Keratinocyte (primary cell): ENCODE results near the gene TIAM2. TPM values are rescaled to one million over a fixed set of nuclear protein-coding genes. Genes with fewer than 3 reads are reported as not detected.

Source experiments
- DNase-seq: peaks from one replicate; pipeline ENCODE4 v3.0.0-alpha.2; 2011; ENCODE audit warnings: low read depth, missing footprints, low spot score
- FAIRE-seq: peaks from 2 replicates; lab custom pipeline; 2011; peaks lifted over from hg19 to GRCh38; lab: Jason Lieb, UNC
- H2AFZ ChIP-seq: 2 replicates; pipeline ENCODE4 v1.6.0; 2012; ENCODE audit warnings: low read length, control low read depth, inconsistent platforms; ENCODE audit not compliant: control insufficient read depth
- H3K27ac ChIP-seq: 2 replicates; pipeline ENCODE4 v1.5.1; 2011; ENCODE audit warnings: low read length; ENCODE audit not compliant: control insufficient read depth, insufficient read depth
- H3K27me3 ChIP-seq: 3 replicates; pipeline ENCODE4 v1.6.0; 2011; ENCODE audit warnings: low read length; ENCODE audit not compliant: control insufficient read depth, insufficient read depth; ENCODE audit errors: extremely low read depth
- H3K36me3 ChIP-seq, 2 experiments: 2 replicates in 1 of 2; 3 replicates in 1 of 2; pipeline ENCODE4 v1.5.1; 2011; ENCODE audit warnings: low read length in 2 of 2, mild to moderate bottlenecking in 1 of 2; ENCODE audit not compliant: control insufficient read depth in 2 of 2, insufficient read depth in 2 of 2; ENCODE audit errors: extremely low read depth in 1 of 2
- H3K4me1 ChIP-seq: 3 replicates; pipeline ENCODE4 v1.5.1; 2011; ENCODE audit warnings: low read length; ENCODE audit not compliant: control insufficient read depth, insufficient read depth; ENCODE audit errors: extremely low read depth
- H3K4me2 ChIP-seq: 3 replicates; pipeline ENCODE4 v1.6.0; 2011; ENCODE audit warnings: low read depth, low read length; ENCODE audit not compliant: control insufficient read depth, insufficient read depth; ENCODE audit errors: extremely low read depth
- H3K4me3 ChIP-seq, 3 experiments: fragments of 200-600 bp in 1 of 3; sonication (generic) in 1 of 3; 2 replicates in 2 of 3; 3 replicates in 1 of 3; pipeline ENCODE4 v1.5.1; 2011 to 2016; ENCODE audit warnings: low read length in 3 of 3, mild to moderate bottlenecking in 3 of 3, control low read depth in 2 of 3, inconsistent platforms in 1 of 3, low read depth in 1 of 3, mixed read lengths in 1 of 3, mixed run types in 1 of 3, moderate library complexity in 1 of 3; ENCODE audit not compliant: control insufficient read depth in 2 of 3, insufficient read depth in 2 of 3; ENCODE audit errors: extremely low read depth in 1 of 3
- H3K79me2 ChIP-seq: 2 replicates; pipeline ENCODE4 v1.6.0; 2012; ENCODE audit warnings: low read length; ENCODE audit not compliant: control insufficient read depth, insufficient read depth
- H3K9ac ChIP-seq: 3 replicates; pipeline ENCODE4 v1.6.0; 2011; ENCODE audit warnings: low read length; ENCODE audit not compliant: control insufficient read depth, insufficient read depth; ENCODE audit errors: extremely low read depth
- H3K9me1 ChIP-seq: 3 replicates; pipeline ENCODE4 v1.6.0; 2011; ENCODE audit warnings: low read length; ENCODE audit not compliant: control insufficient read depth, insufficient read depth; ENCODE audit errors: extremely low read depth
- H3K9me3 ChIP-seq: 2 replicates; pipeline ENCODE4 v1.5.1; 2012; ENCODE audit warnings: low read depth, low read length; ENCODE audit not compliant: control insufficient read depth
- H4K20me1 ChIP-seq: 3 replicates; pipeline ENCODE4 v1.6.0; 2011; ENCODE audit warnings: low read length; ENCODE audit not compliant: control insufficient read depth, insufficient read depth; ENCODE audit errors: extremely low read depth
- EZH2 ChIP-seq: IDR thresholded peaks from one replicate; pipeline ENCODE4 v1.6.1; 2012; ENCODE audit warnings: inconsistent platforms, mild to moderate bottlenecking, low read length, moderate library complexity
- dilution Hi-C: fragments of 300-500 bp; cut with MboI; formaldehyde crosslinking; loops from one replicate; pipeline ENCODE4 v1.7.0; 2020; ENCODE audit warnings: low sequenced_read_pairs; ENCODE audit not compliant: extremely low pct_ligation_motif_present
- polyA plus RNA-seq, 5 experiments: library from polyadenylated mRNA; depleted of rRNA in 3 of 5; stranded (reverse) in 3 of 5; stranded (forward) in 1 of 5; unstranded in 1 of 5; fragments of >200 nt; gene quantifications; 1 replicate in 1 of 5; 2 replicates in 3 of 5; 3 replicates in 1 of 5; pipeline versions ENCODE4 v1.2.1 to v1.2.3, GENCODE V29; 2011 to 2012; ENCODE audit warnings: missing spikeins in 2 of 5, low read depth in 1 of 5, low replicate concordance in 1 of 5
- TF ChIP-seq, protein P1 (sequence below), 3 experiments: IDR thresholded peaks in 1 of 3; conservative IDR thresholded peaks in 1 of 3; optimal IDR thresholded peaks in 1 of 3; 2 replicates in 2 of 3; 3 replicates in 1 of 3; pipeline versions ENCODE3 to v1.5.1; 2011; ENCODE audit warnings: low read length in 3 of 3, mild to moderate bottlenecking in 3 of 3, moderate library complexity in 2 of 3, control low read depth in 1 of 3, inconsistent platforms in 1 of 3; ENCODE audit not compliant: insufficient read depth in 2 of 3; ENCODE audit errors: extremely low read depth in 1 of 3

TIAM2 gene
- polyA plus RNA-seq, 1 donor (not counting 4 experiments of a cell fraction or from before 2014, with no cell fraction given), result 4.0 TPM

DNA sequence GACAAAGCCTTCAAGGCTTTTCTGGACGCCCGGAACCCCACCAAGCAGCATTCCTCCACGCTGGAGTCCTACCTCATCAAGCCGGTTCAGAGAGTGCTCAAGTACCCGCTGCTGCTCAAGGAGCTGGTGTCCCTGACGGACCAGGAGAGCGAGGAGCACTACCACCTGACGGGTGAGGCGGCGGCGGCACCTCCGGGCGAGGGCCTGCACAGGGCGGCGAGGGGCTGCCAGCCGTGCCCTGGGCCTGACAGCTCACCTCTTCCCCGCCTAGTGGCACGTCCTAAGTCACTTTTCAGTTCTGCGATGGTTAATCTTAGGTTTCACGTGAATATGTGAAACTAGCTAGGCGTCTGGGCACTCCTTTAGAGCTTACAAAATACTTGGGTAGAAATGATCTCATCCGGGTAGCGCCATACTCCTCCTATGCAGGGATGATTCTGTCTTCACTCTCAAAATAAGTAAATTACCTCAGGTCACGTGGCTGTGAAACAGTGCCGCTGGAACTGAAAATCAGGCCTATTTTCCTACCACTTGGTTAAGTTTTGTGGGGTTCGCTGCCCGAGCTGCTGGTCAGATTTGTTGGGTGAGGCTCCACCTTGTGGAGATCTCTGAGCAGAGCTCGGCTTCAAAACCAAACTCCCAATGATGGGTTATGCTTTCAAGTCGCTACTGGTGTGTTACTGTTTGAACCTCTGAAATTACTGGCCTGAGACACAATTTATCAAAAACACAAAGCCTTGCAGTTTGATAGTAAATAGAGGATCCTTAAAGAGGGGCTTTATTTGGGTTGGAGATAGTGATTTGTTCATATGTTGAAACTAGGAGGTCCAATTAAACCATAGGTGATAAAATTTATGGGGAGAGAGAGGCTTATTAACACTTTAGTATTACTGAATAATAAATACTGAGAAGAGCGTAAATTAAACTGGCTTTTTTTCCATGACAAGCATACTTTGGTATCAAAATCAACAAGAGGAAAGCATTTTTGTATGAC is 253.2 kb downstream of the TIAM2 start:
- Histone ChIP-seq H3K9ac (peak overlapping the region; percentile 71), H4K20me1 (no peaks in the 10 kb centered on the region), H3K36me3 (peaks cover 4 to 9% of the 10 kb centered on the region in 2 experiments), H2AFZ (no peak overlapping the region), H3K4me1 (peaks cover 13% of the 10 kb centered on the region), H3K4me2 (peak overlapping the region; percentile 65), H3K79me2 (no peaks in the 10 kb centered on the region), H3K27ac (peak overlapping the region; percentile 62), H3K4me3 (peak overlapping the region in 1 of 3 experiments; percentile 40), H3K27me3 (no peaks in the 10 kb centered on the region), H3K9me1 (no peaks in the 10 kb centered on the region), H3K9me3 (no peaks in the 10 kb centered on the region)
- DNase-seq, result no peak
- FAIRE-seq, result peak; percentile 74
- no peak for TF ChIP-seq EZH2
- TF ChIP-seq, protein P1, sequence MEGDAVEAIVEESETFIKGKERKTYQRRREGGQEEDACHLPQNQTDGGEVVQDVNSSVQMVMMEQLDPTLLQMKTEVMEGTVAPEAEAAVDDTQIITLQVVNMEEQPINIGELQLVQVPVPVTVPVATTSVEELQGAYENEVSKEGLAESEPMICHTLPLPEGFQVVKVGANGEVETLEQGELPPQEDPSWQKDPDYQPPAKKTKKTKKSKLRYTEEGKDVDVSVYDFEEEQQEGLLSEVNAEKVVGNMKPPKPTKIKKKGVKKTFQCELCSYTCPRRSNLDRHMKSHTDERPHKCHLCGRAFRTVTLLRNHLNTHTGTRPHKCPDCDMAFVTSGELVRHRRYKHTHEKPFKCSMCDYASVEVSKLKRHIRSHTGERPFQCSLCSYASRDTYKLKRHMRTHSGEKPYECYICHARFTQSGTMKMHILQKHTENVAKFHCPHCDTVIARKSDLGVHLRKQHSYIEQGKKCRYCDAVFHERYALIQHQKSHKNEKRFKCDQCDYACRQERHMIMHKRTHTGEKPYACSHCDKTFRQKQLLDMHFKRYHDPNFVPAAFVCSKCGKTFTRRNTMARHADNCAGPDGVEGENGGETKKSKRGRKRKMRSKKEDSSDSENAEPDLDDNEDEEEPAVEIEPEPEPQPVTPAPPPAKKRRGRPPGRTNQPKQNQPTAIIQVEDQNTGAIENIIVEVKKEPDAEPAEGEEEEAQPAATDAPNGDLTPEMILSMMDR (optimal IDR thresholded peaks at IDR 0.05 in 1 of 3, IDR thresholded peaks at IDR 0.05 in 1 of 3, conservative IDR thresholded peaks at IDR 0.05 in 1 of 3; ENCODE audit: extremely low read depth in 1 of 3, insufficient read depth in 2 of 3, low read length in 3 of 3), result peak; percentile 75 to 80 (median 76)
- dilution Hi-C loops, result no loop called here

DNA sequence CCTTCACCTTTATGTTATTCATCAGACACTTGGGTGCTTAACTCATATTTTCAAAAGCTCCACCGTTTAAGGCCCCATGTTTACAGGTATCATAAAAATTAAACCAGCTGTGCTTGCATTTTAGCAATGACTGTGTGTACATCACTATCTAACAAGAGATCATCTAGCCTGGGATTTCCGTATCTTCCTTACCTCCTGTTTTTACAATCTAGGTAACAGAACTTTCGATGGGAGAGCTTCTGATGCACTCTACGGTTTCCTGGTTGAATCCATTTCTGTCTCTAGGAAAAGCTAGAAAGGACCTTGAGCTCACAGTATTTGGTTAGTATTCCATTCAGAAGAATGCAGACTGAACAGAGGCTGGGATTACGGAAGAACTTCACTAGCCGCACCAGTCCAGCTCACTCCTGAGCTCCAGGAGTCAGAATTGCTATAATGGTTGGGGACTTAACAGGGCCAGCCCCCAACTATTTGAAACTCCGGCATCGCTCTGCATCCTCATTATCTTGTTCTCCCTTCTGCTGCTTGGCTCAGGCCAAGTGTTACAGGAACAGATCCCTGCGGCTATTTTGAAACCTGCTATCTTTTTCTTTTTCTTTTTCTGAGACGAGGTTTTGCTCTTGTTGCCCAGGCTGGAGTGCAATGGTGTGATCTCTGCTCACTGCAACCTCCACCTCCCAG is 255.7 kb downstream of the TIAM2 start:
- no peak overlapping the region for H3K4me2 ChIP-seq
- FAIRE-seq, result no peak
- no peaks in the 10 kb centered on the region for H3K27me3 ChIP-seq
- peaks cover 12 to 18% of the 10 kb centered on the region in 2 experiments for H3K36me3 ChIP-seq
- no peak overlapping the region for H3K27ac ChIP-seq
- H3K9ac ChIP-seq, result no peak overlapping the region
- no peak overlapping the region for H2AFZ ChIP-seq
- H3K79me2 ChIP-seq, result no peaks in the 10 kb centered on the region
- H3K4me1 ChIP-seq, result peaks cover 13% of the 10 kb centered on the region
- H3K9me1 ChIP-seq, result no peaks in the 10 kb centered on the region
- TF ChIP-seq, protein P1 (optimal IDR thresholded peaks at IDR 0.05 in 1 of 3, IDR thresholded peaks at IDR 0.05 in 1 of 3, conservative IDR thresholded peaks at IDR 0.05 in 1 of 3; ENCODE audit: extremely low read depth in 1 of 3, insufficient read depth in 2 of 3, low read length in 3 of 3), result no peak
- no peak for TF ChIP-seq EZH2
- no peaks in the 10 kb centered on the region for H4K20me1 ChIP-seq
- H3K9me3 ChIP-seq, result no peaks in the 10 kb centered on the region
- no peak for DNase-seq
- dilution Hi-C loops, result no loop called here
- no peak overlapping the region for H3K4me3 ChIP-seq
